ENCODE results near the gene NMT1.

GRCh38 chr17:45137561-45138305 is 76.6 kb downstream of the NMT1 start:
- TF ChIP-seq FOXM1 (IDR thresholded peaks at IDR 0.05; ENCODE audit: borderline replicate concordance, low read depth) (no peak), EP300 (IDR thresholded peaks at IDR 0.05; ENCODE audit: borderline replicate concordance) (no peak), CEBPB (IDR thresholded peaks at IDR 0.05) (no peak)
